H1 (cell line): ENCODE results near the gene ACRBP. TPM values are rescaled to one million over a fixed set of nuclear protein-coding genes. Genes with fewer than 3 reads are reported as not detected.

ENCODE experiments used
- polyA plus RNA-seq, 7 experiments: library from polyadenylated mRNA; depleted of rRNA in 3 of 7; stranded (reverse) in 5 of 7; unstranded in 2 of 7; fragments of >200 nt in 5 of 7; fragments of 200-250 nt in 2 of 7; gene quantifications; 1 replicate in 5 of 7; 2 replicates in 1 of 7; 4 replicates in 1 of 7; pipeline versions ENCODE4 v1.2.1 to v1.2.3, GENCODE V29; 2011 to 2013; ENCODE audit warnings: missing spikeins in 2 of 7, mixed read lengths in 2 of 7
- total RNA-seq: library from RNA; stranded (reverse); fragmentation: NEBNext Ultra II Directional; extraction: Animal tissue kit (Norgen Biotek cat#: 25700); gene quantifications from 2 replicates; pipeline ENCODE4 v1.2.1, GENCODE V29; 2021

ACRBP gene
- total and polyA plus RNA-seq, 2 of the 8 experiments (the other 6 are each of a cell fraction or from before 2014, with no cell fraction given) = 0.80 to 5.2 TPM

Other genes starting within 250 kb of the ACRBP start
- 0.28 TPM in 1 of 2 replicates, not detected in the other for gene CD27, start 202.5 kb downstream of the ACRBP start, total RNA-seq
- gene CD27, start 202.5 kb downstream of the ACRBP start, polyA plus RNA-seq (2011; rRNA removed) = 0.39 TPM in 2 replicates
- gene TAPBPL, start 195.4 kb downstream of the ACRBP start, total RNA-seq = 0.61 and 0.67 TPM in 2 replicates
- gene TAPBPL, start 195.4 kb downstream of the ACRBP start, polyA plus RNA-seq (2011; rRNA removed) = 1.5 and 1.6 TPM in 2 replicates
- gene VAMP1, start 176.8 kb downstream of the ACRBP start, total RNA-seq = 9.3 and 10.8 TPM in 2 replicates
- gene VAMP1, start 176.8 kb downstream of the ACRBP start, polyA plus RNA-seq (2011; rRNA removed) = 23.1 and 28.2 TPM in 2 replicates
- 318 and 331 TPM in 2 replicates for gene MRPL51, start 154.2 kb downstream of the ACRBP start, total RNA-seq
- 101 and 119 TPM in 2 replicates for gene MRPL51, start 154.2 kb downstream of the ACRBP start, polyA plus RNA-seq (2011; rRNA removed)
- 129 and 132 TPM in 2 replicates for gene NCAPD2, start 153.3 kb downstream of the ACRBP start, total RNA-seq
- 55.8 and 69.6 TPM in 2 replicates for gene NCAPD2, start 153.3 kb downstream of the ACRBP start, polyA plus RNA-seq (2011; rRNA removed)
- gene GAPDH, start 112.9 kb downstream of the ACRBP start, total RNA-seq = 5,175 and 5,215 TPM in 2 replicates
- 15,878 and 16,791 TPM in 2 replicates for gene GAPDH, start 112.9 kb downstream of the ACRBP start, polyA plus RNA-seq (2011; rRNA removed)
- gene IFFO1, start 91.4 kb downstream of the ACRBP start, total RNA-seq = 11.8 and 12.2 TPM in 2 replicates
- gene IFFO1, start 91.4 kb downstream of the ACRBP start, polyA plus RNA-seq (2011; rRNA removed) = 12.8 and 16.4 TPM in 2 replicates
- 82.6 and 85.6 TPM in 2 replicates for gene NOP2, start 79.1 kb downstream of the ACRBP start, total RNA-seq
- 34.4 and 35.4 TPM in 2 replicates for gene NOP2, start 79.1 kb downstream of the ACRBP start, polyA plus RNA-seq (2011; rRNA removed)
- 305 and 330 TPM in 2 replicates for gene CHD4, start 40.1 kb downstream of the ACRBP start, total RNA-seq
- 198 and 214 TPM in 2 replicates for gene CHD4, start 40.1 kb downstream of the ACRBP start, polyA plus RNA-seq (2011; rRNA removed)
- gene LPAR5, start 11.5 kb downstream of the ACRBP start, total RNA-seq = 0.22 and 0.23 TPM in 2 replicates
- gene LPAR5, start 11.5 kb downstream of the ACRBP start, polyA plus RNA-seq (2011; rRNA removed) = 0.24 and 0.63 TPM in 2 replicates
- gene ING4, start 15.7 kb upstream of the ACRBP start, total RNA-seq = 21.7 and 22.9 TPM in 2 replicates
- 28.6 and 29.3 TPM in 2 replicates for gene ING4, start 15.7 kb upstream of the ACRBP start, polyA plus RNA-seq (2011; rRNA removed)
- 59.6 and 60.1 TPM in 2 replicates for gene ZNF384, start 41.9 kb upstream of the ACRBP start, total RNA-seq
- gene ZNF384, start 41.9 kb upstream of the ACRBP start, polyA plus RNA-seq (2011; rRNA removed) = 59.0 and 75.1 TPM in 2 replicates
- gene PIANP, start 53.4 kb upstream of the ACRBP start, total RNA-seq = 9.8 and 15.3 TPM in 2 replicates
- gene PIANP, start 53.4 kb upstream of the ACRBP start, polyA plus RNA-seq (2011; rRNA removed) = 6.3 and 13.3 TPM in 2 replicates
- 43.3 and 44.5 TPM in 2 replicates for gene COPS7A, start 76.6 kb upstream of the ACRBP start, total RNA-seq
- 95.9 and 98.4 TPM in 2 replicates for gene COPS7A, start 76.6 kb upstream of the ACRBP start, polyA plus RNA-seq (2011; rRNA removed)
- 229 and 232 TPM in 2 replicates for gene MLF2, start 105.7 kb upstream of the ACRBP start, total RNA-seq
- gene MLF2, start 105.7 kb upstream of the ACRBP start, polyA plus RNA-seq (2011; rRNA removed) = 401 and 443 TPM in 2 replicates
- 444 and 486 TPM in 2 replicates for gene PTMS, start 118.9 kb upstream of the ACRBP start, total RNA-seq
- 553 and 999 TPM in 2 replicates for gene PTMS, start 118.9 kb upstream of the ACRBP start, polyA plus RNA-seq (2011; rRNA removed)
- gene LAG3, start 125.1 kb upstream of the ACRBP start, total RNA-seq = 2.8 and 3.1 TPM in 2 replicates
- 1.1 and 2.5 TPM in 2 replicates for gene LAG3, start 125.1 kb upstream of the ACRBP start, polyA plus RNA-seq (2011; rRNA removed)
- gene CD4, start 142.1 kb upstream of the ACRBP start, total RNA-seq = 3.2 and 3.4 TPM in 2 replicates
- gene CD4, start 142.1 kb upstream of the ACRBP start, polyA plus RNA-seq (2011; rRNA removed) = 5.1 and 5.6 TPM in 2 replicates
- 8.6 and 8.8 TPM in 2 replicates for gene GPR162, start 174.4 kb upstream of the ACRBP start, total RNA-seq
- 7.3 and 9.5 TPM in 2 replicates for gene GPR162, start 174.4 kb upstream of the ACRBP start, polyA plus RNA-seq (2011; rRNA removed)
- 42.4 and 43.5 TPM in 2 replicates for gene P3H3, start 181.0 kb upstream of the ACRBP start, total RNA-seq
- 22.9 and 40.9 TPM in 2 replicates for gene P3H3, start 181.0 kb upstream of the ACRBP start, polyA plus RNA-seq (2011; rRNA removed)
- 9.0 and 9.9 TPM in 2 replicates for gene GNB3, start 193.5 kb upstream of the ACRBP start, total RNA-seq
- gene GNB3, start 193.5 kb upstream of the ACRBP start, polyA plus RNA-seq (2011; rRNA removed) = 9.9 and 13.9 TPM in 2 replicates
- gene CDCA3, start 203.9 kb upstream of the ACRBP start, total RNA-seq = 47.4 and 47.7 TPM in 2 replicates
- 71.2 and 77.0 TPM in 2 replicates for gene CDCA3, start 203.9 kb upstream of the ACRBP start, polyA plus RNA-seq (2011; rRNA removed)
- gene USP5, start 204.7 kb upstream of the ACRBP start, total RNA-seq = 148 and 159 TPM in 2 replicates
- 66.5 and 83.9 TPM in 2 replicates for gene USP5, start 204.7 kb upstream of the ACRBP start, polyA plus RNA-seq (2011; rRNA removed)
- gene TPI1, start 220.1 kb upstream of the ACRBP start, total RNA-seq = 902 and 910 TPM in 2 replicates
- 2,591 and 3,018 TPM in 2 replicates for gene TPI1, start 220.1 kb upstream of the ACRBP start, polyA plus RNA-seq (2011; rRNA removed)
- gene SPSB2, start 225.9 kb upstream of the ACRBP start, total RNA-seq = 13.0 and 13.9 TPM in 2 replicates
- 23.2 and 31.6 TPM in 2 replicates for gene SPSB2, start 225.9 kb upstream of the ACRBP start, polyA plus RNA-seq (2011; rRNA removed)